ENCODE measurements around the gene EN1.

GRCh38 chr2:118834440-118834810 lies 13.0 kb downstream of the EN1 start:
- TF ChIP-seq POLR2A (IDR thresholded peaks at IDR 0.05) (no peak), POLR2AphosphoS5 (IDR thresholded peaks at IDR 0.05) (no peak), EP300 (IDR thresholded peaks at IDR 0.05; ENCODE audit: low read depth) (no peak)
- TF ChIP-seq, protein P1, sequence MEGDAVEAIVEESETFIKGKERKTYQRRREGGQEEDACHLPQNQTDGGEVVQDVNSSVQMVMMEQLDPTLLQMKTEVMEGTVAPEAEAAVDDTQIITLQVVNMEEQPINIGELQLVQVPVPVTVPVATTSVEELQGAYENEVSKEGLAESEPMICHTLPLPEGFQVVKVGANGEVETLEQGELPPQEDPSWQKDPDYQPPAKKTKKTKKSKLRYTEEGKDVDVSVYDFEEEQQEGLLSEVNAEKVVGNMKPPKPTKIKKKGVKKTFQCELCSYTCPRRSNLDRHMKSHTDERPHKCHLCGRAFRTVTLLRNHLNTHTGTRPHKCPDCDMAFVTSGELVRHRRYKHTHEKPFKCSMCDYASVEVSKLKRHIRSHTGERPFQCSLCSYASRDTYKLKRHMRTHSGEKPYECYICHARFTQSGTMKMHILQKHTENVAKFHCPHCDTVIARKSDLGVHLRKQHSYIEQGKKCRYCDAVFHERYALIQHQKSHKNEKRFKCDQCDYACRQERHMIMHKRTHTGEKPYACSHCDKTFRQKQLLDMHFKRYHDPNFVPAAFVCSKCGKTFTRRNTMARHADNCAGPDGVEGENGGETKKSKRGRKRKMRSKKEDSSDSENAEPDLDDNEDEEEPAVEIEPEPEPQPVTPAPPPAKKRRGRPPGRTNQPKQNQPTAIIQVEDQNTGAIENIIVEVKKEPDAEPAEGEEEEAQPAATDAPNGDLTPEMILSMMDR (IDR thresholded peaks at IDR 0.05) = no peak

All from transverse colon (tissue), 4 donors.